GM12864 (cell line): Measurements from ENCODE around the gene MSX2.

Experiments used
- DNase-seq: peaks from one replicate; pipeline ENCODE4 v3.0.0-alpha.2; 2011; ENCODE audit warnings: low read depth
- H3K4me3 ChIP-seq: 2 replicates; pipeline ENCODE4 v1.5.1; 2011; ENCODE audit warnings: mild to moderate bottlenecking, low read depth, low read length, control low read depth
- CTCF ChIP-seq: IDR thresholded peaks from 2 replicates; pipeline ENCODE4 v1.5.1; 2011; ENCODE audit warnings: low read depth, mild to moderate bottlenecking, moderate library complexity, low read length, control low read depth, inconsistent platforms; ENCODE audit errors: missing control alignments

MSX2 gene

GRCh38 chr5:174727794-174728680 lies 3.7 kb downstream of the MSX2 start:
- DNase-seq: no peak
- H3K4me3 ChIP-seq: no peak overlapping the region
- TF ChIP-seq CTCF: no peak

- no peak for TF ChIP-seq CTCF
- H3K4me3 ChIP-seq: no peak overlapping the region
- no peak for DNase-seq
These were observed 4.8 kb downstream of the MSX2 start for GRCh38 chr5:174729075-174729680.

GRCh38 chr5:174731214-174732035 lies 7.0 kb downstream of the MSX2 start:
- no peak for DNase-seq
- H3K4me3 ChIP-seq: no peak overlapping the region
- no peak for TF ChIP-seq CTCF

- no peak for TF ChIP-seq CTCF
- no peak overlapping the region for H3K4me3 ChIP-seq
- DNase-seq: no peak
These were observed 7.9 kb downstream of the MSX2 start for GRCh38 chr5:174732036-174733020.

- no peak for DNase-seq
- no peak overlapping the region for H3K4me3 ChIP-seq
- TF ChIP-seq CTCF: no peak
These were observed 8.8 kb downstream of the MSX2 start for GRCh38 chr5:174733091-174733690.

- TF ChIP-seq CTCF: no peak
- no peak overlapping the region for H3K4me3 ChIP-seq
- DNase-seq: no peak
These were observed 9.5 kb downstream of the MSX2 start for GRCh38 chr5:174733836-174734235.
